Germinal center (tissue), 1 donor: ENCODE data around the gene DGLUCY.
"Not testable (repeated sequence)": the region's sequence is repeated elsewhere in the genome, so short reads cannot be mapped to it uniquely, and the experiment has no call there.

Source experiments
- DNase-seq: peaks from one replicate; pipeline ENCODE4 v3.0.0; 2012; ENCODE audit warnings: mixed read lengths, low spot score

DGLUCY gene

GRCh38 chr14:91169951-91170350, 56.1 kb downstream of the DGLUCY start:
- DNase-seq: no peak

DNA sequence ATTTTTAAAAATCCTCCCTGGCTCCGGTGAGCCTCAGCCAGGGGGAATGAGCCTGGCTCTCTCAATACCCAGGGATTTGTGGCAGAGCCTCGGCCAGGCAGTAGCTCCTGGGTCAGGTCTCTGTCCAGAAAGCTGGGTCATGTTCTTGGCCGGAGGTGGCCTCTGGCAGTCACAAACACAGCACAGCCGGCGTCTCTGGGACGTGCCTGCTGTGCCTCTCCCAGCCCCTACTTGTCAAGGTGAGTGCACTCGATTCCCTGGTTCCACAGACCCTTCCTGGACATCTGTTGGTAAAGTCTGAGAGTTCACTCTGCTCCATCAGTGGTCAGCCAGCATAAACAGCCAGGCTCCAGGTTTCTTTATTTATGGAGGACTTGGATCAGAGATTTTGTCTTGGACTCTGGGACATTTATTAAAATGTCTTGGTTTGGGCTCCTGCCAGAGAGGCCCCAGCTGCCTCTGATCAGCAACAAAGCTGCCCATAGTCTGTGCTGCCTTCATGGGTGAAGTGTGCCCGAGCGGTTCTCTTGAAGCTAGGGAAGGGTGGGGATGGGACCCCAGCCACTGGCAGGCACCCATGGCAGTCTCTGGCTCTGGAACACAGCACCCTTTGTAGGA, 56.7 kb downstream of the DGLUCY start:
- DNase-seq: no peak

DNA sequence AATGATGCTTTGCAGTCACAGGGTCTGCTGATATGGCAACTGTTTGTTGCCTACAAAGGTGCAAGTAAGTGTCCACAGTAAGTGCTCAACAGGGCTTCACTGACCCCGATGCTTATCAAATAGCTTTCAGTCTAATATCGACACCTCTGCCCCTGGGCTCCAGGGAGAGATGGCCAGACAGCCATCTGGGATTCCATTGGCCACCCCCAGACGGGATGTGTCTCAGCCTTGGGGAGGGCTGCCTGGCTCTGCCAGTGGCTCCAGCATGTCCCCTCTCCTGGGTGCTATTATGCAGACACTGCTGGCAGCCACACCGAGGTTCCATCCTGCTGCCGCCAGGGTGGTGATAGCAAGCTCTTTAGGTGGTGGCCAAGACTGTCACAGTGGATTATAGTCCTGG, 57.4 kb downstream of the DGLUCY start:
- no peak for DNase-seq

DNA sequence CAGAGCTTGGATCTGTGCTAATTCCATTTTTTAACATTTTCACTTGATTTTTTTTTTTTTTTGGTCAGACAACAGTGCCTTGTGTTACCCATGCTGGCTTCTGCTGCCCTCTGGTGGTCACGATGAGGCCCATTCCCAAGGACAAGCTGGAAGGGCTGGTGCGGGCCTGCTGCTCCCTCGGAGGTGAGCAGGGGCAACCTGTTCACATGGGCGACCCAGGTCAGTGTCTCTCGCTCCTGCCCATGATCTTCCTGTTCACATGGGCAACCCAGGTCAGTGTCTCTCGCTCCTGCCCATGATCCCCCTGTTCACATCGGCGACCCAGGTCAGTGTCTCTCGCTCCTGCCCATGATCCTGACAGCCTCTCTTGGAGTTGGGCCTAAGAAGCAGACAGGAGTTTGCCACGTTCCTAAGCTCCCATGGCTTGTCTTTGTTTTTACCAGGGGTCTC, 59.4 kb downstream of the DGLUCY start:
- DNase-seq: peak; percentile 75

DNA sequence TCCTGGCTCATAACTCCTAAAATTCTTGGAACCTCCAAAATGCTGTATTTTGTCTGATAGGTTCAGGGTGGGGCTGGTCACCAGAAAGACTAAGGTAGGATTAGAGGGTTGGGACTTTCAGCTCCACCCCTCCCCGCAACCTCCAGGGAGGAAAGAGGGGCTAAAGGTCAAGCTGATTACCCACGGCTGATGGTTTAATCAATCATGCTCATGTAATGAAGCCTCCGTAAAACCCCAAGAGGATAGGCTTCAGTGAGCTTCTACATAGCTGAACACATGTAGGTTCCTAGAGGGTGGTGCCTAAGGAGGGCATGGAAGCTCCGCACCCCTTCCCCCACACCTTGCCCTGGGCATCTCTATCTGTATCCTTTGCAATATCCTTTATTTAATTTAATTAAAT, 60.0 kb downstream of the DGLUCY start:
- no peak for DNase-seq

GRCh38 chr14:91175291-91176201, 61.7 kb downstream of the DGLUCY start:
- DNase-seq: no peak

DNA sequence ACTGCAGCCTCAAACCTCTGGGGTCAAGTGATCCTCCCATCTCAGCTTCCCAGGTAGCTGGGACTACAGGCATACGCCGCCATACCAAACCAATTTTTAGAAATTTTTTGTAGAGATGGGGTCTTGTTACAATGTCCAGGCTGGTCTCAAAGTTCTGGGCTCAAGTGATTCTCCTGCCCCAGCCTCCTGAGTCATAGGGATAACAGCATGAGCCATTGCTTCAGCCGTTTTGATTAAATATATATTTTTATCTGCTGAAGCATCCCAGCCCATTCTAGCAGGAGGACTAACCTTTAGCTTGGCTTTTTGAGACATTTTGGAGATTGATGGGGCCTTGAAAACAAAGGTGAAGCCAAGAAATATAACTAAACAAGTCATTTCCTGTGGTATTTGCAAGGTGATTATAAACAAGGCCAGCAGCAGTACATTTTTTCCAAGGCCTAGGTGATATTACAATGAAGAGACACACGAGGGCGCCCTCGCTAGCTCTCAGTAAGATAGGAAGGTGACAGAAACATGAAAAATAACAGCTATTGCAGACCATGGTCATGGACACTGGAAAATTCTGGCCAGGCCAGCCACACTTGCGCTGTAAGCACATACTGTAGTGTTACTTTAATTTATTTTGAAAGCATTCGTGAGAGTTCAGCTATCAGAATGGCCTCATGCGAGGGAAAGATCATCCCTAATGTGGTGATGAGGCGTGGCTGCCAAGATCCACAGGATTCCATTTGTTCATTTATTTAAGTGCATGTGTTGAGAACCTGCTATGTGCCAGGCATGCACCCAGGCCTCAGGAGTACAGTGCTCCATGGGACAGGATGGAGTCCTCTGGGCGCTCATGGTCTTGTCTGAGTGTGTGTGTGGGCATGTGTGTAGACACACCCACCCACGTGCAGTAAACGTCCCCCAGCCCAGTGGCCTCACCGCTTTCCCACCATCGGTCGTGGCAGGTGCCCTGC, 63.5 kb downstream of the DGLUCY start:
- peak; percentile 74 for DNase-seq

DNA sequence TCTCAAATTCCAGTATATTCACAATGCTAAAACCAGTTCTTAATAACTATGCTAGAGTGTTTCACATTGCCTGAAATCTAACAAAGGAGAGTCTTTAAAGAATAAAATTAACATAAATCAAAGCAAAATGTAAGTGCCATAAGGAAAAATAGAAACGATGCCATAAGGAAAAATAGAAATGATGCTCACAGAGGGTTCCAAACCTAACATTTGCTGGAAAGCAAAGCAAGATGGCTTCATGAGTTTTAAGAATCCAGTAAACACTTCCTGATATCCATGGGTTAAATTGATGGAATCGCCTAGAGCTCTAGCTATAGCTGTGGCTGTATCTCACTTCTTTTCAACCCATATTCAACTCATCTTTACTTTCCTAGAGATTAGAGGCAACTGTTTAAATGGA, 66.7 kb downstream of the DGLUCY start:
- DNase-seq: no peak

DNA sequence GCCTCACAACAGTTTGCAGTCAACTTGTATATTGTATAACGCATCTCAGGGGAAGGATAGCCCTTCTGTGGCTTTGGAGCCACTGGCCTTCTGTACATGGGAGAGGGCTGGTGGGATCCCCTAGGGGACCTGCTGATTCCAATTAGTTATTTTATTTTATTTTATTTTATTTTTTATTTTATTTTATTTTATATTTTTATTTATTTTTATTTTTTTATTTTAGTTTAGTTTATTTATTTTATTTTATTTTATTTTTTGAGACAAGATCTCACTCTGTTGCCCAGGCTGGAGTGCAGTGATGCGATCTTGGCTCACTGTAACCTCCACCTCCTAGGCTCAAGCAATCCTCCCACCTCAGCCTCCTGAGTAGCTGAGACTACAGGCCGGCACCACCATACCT, 68.9 kb downstream of the DGLUCY start:
- DNase-seq: not testable (repeated sequence)

- no peak for DNase-seq
Measured at GRCh38 chr14:91184559-91184958, 70.7 kb downstream of the DGLUCY start.

DNA sequence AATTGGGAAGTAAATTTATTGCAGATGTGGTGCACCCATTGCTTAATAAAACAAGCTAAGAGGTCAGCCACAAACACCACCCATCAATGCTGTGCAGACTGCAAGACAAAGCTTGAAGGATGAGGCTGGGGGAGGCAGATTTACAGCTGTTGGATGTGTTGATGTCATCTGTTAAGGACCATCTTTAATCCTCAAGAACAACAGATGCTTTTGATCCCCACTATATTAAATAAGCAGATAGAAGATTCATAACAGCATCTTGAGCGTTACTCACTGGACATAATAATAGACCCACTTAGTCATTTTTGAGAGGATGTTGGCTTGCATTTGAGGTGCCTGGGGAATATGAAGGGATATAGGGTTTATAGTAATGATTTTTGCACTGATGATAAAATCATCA, 71.8 kb downstream of the DGLUCY start:
- DNase-seq: no peak

DNA sequence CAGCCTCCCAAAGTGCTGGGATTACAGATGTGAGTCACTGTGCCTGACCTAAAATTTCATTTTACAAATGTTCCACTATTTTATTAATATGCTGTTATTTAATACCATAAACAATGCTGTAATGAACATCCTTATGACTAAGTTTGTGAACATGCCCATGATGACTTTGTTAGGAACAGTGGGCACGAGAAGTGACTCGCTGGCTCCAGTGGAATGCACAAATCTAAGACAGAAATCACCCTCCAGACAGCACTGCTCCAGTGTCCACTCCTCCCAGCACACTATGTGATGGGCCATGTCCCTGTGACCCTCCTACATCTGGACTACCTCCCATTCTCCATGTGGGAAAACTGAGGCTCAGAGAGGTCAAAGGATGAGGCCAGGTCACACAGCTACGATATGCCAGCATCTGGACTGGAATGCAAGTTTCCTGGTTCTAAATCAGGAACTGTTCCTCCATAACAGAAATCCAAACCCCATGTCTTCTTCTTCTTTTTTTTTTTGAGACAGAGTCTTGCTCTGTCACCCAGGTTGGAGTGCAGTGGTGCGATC, 72.7 kb downstream of the DGLUCY start:
- DNase-seq: no peak

- DNase-seq: no peak
Measured at GRCh38 chr14:91187271-91187670, 73.4 kb downstream of the DGLUCY start.

- DNase-seq: no peak
Measured at GRCh38 chr14:91190853-91191252, 77.0 kb downstream of the DGLUCY start.

GRCh38 chr14:91193069-91193468, 79.2 kb downstream of the DGLUCY start:
- DNase-seq: no peak

- no peak for DNase-seq
Measured at GRCh38 chr14:91195881-91196280, 82.0 kb downstream of the DGLUCY start.

- no peak for DNase-seq
Measured at GRCh38 chr14:91197631-91198030, 83.8 kb downstream of the DGLUCY start.

GRCh38 chr14:91200802-91201201, 86.9 kb downstream of the DGLUCY start:
- not testable (repeated sequence) for DNase-seq

- no peak for DNase-seq
Measured at GRCh38 chr14:91202234-91202974, 88.5 kb downstream of the DGLUCY start.

DNA sequence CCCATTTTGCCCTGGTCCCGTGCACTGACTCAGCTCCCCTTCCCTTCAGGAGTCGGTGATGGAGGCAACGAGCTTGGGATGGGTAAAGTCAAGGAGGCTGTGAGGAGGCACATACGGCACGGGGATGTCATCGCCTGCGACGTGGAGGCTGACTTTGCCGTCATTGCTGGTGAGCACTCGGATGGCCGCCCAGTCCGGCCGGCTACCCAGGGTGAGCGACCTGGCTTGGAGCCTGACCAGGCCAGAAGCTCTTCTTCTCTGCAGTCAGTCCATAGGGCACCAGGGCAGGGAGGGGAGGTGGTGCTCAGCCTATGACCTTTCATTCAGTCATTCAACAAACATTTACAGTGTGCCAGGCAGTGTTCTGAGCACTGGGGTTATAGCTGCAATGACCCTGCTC, 90.8 kb downstream of the DGLUCY start:
- DNase-seq: no peak

GRCh38 chr14:91205459-91205858, 91.6 kb downstream of the DGLUCY start:
- DNase-seq: no peak
